ENCODE measurements around the gene SLC25A29.

GRCh38 chr14:100325231-100325632 is 19.0 kb upstream of the SLC25A29 start:
- TF ChIP-seq POLR2A (IDR thresholded peaks at IDR 0.05; ENCODE audit: low read depth, low read length): no peak
- TF ChIP-seq CTCF (conservative IDR thresholded peaks at IDR 0.05; ENCODE audit: low read depth, low read length): no peak
- no peak for TF ChIP-seq RFX5 (IDR thresholded peaks at IDR 0.05; ENCODE audit: low read depth, low read length)
- no peak for TF ChIP-seq RAD21 (IDR thresholded peaks at IDR 0.05; ENCODE audit: low read length)
- no peak for TF ChIP-seq RCOR1 (IDR thresholded peaks at IDR 0.05; ENCODE audit: insufficient replicate concordance, low read length)
- TF ChIP-seq MXI1 (IDR thresholded peaks at IDR 0.05; ENCODE audit: borderline replicate concordance, low read depth, low read length): no peak
- TF ChIP-seq FOS (IDR thresholded peaks at IDR 0.05; ENCODE audit: low read depth, low read length): no peak
- TF ChIP-seq, protein P1, sequence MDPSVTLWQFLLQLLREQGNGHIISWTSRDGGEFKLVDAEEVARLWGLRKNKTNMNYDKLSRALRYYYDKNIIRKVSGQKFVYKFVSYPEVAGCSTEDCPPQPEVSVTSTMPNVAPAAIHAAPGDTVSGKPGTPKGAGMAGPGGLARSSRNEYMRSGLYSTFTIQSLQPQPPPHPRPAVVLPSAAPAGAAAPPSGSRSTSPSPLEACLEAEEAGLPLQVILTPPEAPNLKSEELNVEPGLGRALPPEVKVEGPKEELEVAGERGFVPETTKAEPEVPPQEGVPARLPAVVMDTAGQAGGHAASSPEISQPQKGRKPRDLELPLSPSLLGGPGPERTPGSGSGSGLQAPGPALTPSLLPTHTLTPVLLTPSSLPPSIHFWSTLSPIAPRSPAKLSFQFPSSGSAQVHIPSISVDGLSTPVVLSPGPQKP (IDR thresholded peaks at IDR 0.05; ENCODE audit: borderline replicate concordance, low read depth, low read length): no peak
- no peak for TF ChIP-seq MAFK (IDR thresholded peaks at IDR 0.05; ENCODE audit: low read depth, low read length)
- no peak for TF ChIP-seq CEBPB (IDR thresholded peaks at IDR 0.05; ENCODE audit: low read depth, low read length)
- no peak for TF ChIP-seq BHLHE40 (IDR thresholded peaks at IDR 0.05; ENCODE audit: low read depth, low read length)
- no peak for TF ChIP-seq CHD1 (IDR thresholded peaks at IDR 0.05; ENCODE audit: low read depth, low read length)
- TF ChIP-seq SMC3 (IDR thresholded peaks at IDR 0.05; ENCODE audit: low read depth, low read length): no peak

Measured in IMR-90 (cell line).